HUES48 (cell line): ENCODE data around the gene TASOR2.

ENCODE experiments used
- H3K27ac ChIP-seq: one replicate; pipeline ENCODE4 v1.7.0; 2013; ENCODE audit warnings: low read depth, low read length, inconsistent platforms
- H3K27me3 ChIP-seq: 2 replicates; pipeline ENCODE4 v1.6.1; 2013; ENCODE audit warnings: mild to moderate bottlenecking, low read length; ENCODE audit not compliant: control insufficient read depth, insufficient read depth
- H3K36me3 ChIP-seq: 2 replicates; pipeline ENCODE4 v1.6.1; 2013; ENCODE audit warnings: low read length; ENCODE audit not compliant: control insufficient read depth, insufficient read depth
- H3K4me1 ChIP-seq: 2 replicates; pipeline ENCODE4 v1.6.1; 2013; ENCODE audit warnings: mild to moderate bottlenecking, low read length; ENCODE audit not compliant: control insufficient read depth, insufficient read depth
- H3K4me3 ChIP-seq: 2 replicates; pipeline ENCODE4 v1.5.1; 2013; ENCODE audit warnings: mild to moderate bottlenecking, low read depth, low read length
- H3K9ac ChIP-seq: 2 replicates; pipeline ENCODE4 v1.6.1; 2013; ENCODE audit warnings: mild to moderate bottlenecking, low read depth, low read length, moderate library complexity
- H3K9me3 ChIP-seq: 2 replicates; pipeline ENCODE4 v1.6.1; 2013; ENCODE audit warnings: low read length; ENCODE audit not compliant: control insufficient read depth, insufficient read depth

The TASOR2 gene, protein sequence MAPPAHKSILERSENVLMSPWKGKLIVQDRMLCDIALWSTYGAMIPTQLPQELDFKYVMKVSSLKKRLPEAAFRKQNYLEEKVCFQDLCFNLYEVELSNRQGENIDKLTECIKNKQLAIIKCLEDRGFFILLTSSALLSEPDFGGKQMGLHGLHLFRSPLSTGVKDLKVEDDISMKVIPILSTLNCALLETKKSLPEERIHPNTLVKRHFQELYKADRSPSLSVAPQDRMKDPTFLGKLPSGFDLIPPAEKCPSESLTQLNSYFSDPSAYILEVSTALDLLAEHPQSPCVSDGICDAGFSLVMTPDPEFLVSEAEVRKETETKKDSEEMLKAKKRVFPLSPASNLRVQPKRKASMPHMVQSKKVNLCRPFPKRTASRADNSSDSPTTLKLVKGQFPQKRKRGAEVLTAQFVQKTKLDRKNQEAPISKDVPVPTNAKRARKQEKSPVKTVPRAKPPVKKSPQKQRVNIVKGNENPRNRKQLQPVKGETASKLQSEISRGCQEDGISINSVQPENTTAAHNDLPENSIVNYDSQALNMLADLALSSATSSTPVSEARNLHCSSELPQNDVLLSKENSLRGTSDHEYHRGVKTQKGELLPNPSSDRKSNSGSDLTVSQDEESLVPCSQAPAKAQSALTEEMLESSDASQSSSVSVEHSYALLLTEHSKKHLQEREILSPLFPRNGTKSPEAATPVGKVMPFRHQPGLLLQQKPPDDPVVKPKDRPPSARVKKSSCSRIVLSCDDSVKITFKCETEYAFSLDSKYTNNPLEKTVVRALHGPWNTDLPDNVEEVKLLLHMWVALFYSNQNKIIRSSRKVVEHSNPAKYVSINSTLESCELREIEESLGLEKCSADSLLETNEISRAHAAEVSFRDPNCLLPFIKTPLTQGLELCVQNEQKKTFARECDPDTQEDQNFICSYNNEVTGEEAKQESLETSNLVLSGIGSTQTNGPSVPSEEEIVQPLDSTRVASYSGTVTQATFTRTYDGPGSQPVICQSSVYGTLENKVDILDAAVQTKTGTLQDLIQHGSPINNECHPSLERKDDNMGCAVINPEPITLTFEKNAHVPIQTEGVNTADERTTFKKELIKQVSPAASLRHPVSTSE (N-terminal part only)

DNA sequence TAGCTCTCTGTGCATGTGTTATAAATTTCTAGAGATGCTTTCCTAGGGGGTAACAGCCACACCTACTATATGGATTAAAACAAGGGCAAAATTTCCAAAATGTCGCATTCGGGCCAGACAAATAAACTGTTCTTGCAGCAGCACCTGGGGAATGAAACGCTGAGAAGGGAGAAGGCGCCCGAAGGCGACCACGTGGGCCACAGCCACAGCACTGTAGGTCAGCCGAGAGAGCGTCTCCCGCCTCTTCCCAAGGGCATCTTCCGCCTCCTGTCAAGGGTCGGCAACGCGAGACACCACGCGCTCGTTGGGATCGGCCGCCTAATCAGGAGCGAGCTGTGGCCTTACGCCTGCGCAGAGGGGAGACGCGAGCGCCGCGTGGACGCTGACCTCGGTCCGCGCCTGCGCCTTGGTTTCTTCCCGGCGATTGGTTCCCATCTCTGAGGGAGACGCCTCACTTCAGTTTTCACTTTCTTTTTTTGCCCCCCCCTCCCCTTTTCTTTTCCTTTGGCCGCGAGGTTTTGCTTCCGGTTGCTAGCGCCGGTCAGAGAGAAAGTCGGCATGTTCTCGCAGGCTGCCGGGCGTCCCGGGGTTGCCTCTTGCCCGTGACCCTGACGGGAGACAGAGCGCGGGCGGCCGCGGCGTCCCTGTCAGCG is at the start of gene TASOR2:
Gene TASOR2, plus strand, starts transcription at position 521 of the 653 bp plus-strand sequence. CDS start 35,805 bp downstream, outside the sequence.
- no peaks in the 10 kb centered on the region for H3K36me3 ChIP-seq
- H3K27me3 ChIP-seq, result peaks cover 22% of the 10 kb centered on the region
- peak within 1 kb of the TSS; percentile 72 for H3K4me3 ChIP-seq
- peak within 1 kb of the TSS; percentile 63; the same call in 1 of the 2 replicates for H3K9ac ChIP-seq
- H3K9me3 ChIP-seq, result peaks cover 5% of the 10 kb centered on the region
- peaks cover 13% of the 10 kb centered on the region for H3K4me1 ChIP-seq
- H3K27ac ChIP-seq, result peak within 1 kb of the TSS; percentile 79

- H3K4me3 ChIP-seq, result no peak overlapping the region
- peaks cover 12% of the 10 kb centered on the region for H3K36me3 ChIP-seq
- no peak overlapping the region for H3K27ac ChIP-seq
- H3K4me1 ChIP-seq, result no peaks in the 10 kb centered on the region
- H3K9me3 ChIP-seq, result no peaks in the 10 kb centered on the region
- H3K9ac ChIP-seq, result no peak overlapping the region
- no peaks in the 10 kb centered on the region for H3K27me3 ChIP-seq
Observed at GRCh38 chr10:5634918-5635317, 49.7 kb upstream of the TASOR2 start.

GRCh38 chr10:5638494-5638893 is 46.1 kb upstream of the TASOR2 start:
- Histone ChIP-seq H3K27ac (no peak overlapping the region), H3K9me3 (no peaks in the 10 kb centered on the region), H3K4me1 (no peaks in the 10 kb centered on the region), H3K9ac (no peak overlapping the region), H3K27me3 (no peaks in the 10 kb centered on the region), H3K4me3 (no peak overlapping the region), H3K36me3 (peaks cover 36% of the 10 kb centered on the region)

- no peaks in the 10 kb centered on the region for H3K27me3 ChIP-seq
- no peak overlapping the region for H3K27ac ChIP-seq
- H3K36me3 ChIP-seq, result peaks cover 39% of the 10 kb centered on the region
- H3K9ac ChIP-seq, result no peak overlapping the region
- no peaks in the 10 kb centered on the region for H3K4me1 ChIP-seq
- no peaks in the 10 kb centered on the region for H3K9me3 ChIP-seq
- no peak overlapping the region for H3K4me3 ChIP-seq
Observed at GRCh38 chr10:5639066-5639465, 45.6 kb upstream of the TASOR2 start.

DNA sequence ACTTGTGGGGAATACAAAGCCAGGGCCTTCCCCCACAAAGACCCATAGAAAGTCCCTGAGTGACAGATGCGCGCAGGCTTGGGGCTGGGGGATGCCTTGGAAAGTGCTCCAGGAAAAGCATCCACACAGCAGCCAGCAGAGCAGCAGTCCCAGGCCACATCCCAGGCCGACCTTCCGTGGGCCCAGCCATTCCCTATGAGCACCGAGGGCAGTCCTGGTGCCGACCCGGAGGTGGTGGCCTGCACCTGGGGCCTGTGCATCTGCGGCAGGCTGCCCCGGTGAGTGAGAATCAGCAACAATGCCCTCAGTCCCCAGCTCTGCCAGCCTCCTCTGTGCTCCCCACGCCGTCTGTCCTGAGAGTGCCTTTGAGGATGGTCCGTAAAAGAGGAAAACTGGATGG is 44.6 kb upstream of the TASOR2 start:
- no peaks in the 10 kb centered on the region for H3K27me3 ChIP-seq
- H3K4me1 ChIP-seq, result no peaks in the 10 kb centered on the region
- H3K36me3 ChIP-seq, result peaks cover 42% of the 10 kb centered on the region
- H3K27ac ChIP-seq, result no peak overlapping the region
- H3K9ac ChIP-seq, result no peak overlapping the region
- H3K9me3 ChIP-seq, result no peaks in the 10 kb centered on the region
- H3K4me3 ChIP-seq, result no peak overlapping the region

GRCh38 chr10:5640501-5640900 is 44.1 kb upstream of the TASOR2 start:
- Histone ChIP-seq H3K27me3 (no peaks in the 10 kb centered on the region), H3K4me1 (no peaks in the 10 kb centered on the region), H3K27ac (no peak overlapping the region), H3K36me3 (peaks cover 42% of the 10 kb centered on the region), H3K9me3 (no peaks in the 10 kb centered on the region), H3K4me3 (no peak overlapping the region), H3K9ac (no peak overlapping the region)

DNA sequence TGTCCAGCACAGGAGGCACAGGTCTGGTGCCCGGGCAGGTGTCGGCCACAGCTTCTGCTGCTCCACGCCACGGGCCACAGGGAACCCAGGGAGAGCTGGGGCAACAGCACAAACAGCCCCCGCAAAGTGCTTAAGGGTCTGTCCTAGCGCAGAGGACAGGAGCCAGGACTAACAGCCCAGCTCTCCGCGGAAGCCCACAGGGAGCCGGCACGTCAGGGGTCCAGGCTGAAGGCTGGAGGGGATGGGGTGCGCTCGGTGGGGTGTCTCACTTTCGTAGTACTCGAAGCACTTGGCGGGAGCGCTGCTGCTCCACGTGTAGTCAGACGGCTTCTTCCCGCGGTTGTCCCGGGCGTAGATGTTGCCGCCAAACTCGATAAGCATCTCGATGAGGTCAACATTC is 43.1 kb upstream of the TASOR2 start:
- Histone ChIP-seq H3K36me3 (peaks cover 42% of the 10 kb centered on the region), H3K27ac (no peak overlapping the region), H3K9me3 (no peaks in the 10 kb centered on the region), H3K4me3 (no peak overlapping the region), H3K4me1 (no peaks in the 10 kb centered on the region), H3K9ac (no peak overlapping the region), H3K27me3 (no peaks in the 10 kb centered on the region)

GRCh38 chr10:5643346-5644067 is 41.1 kb upstream of the TASOR2 start:
- Histone ChIP-seq H3K27ac (no peak overlapping the region), H3K27me3 (no peaks in the 10 kb centered on the region), H3K9ac (no peak overlapping the region), H3K36me3 (peaks cover 56% of the 10 kb centered on the region), H3K4me3 (no peak overlapping the region), H3K4me1 (no peaks in the 10 kb centered on the region), H3K9me3 (no peaks in the 10 kb centered on the region)

GRCh38 chr10:5644930-5645329 is 39.7 kb upstream of the TASOR2 start:
- Histone ChIP-seq H3K27ac (no peak overlapping the region), H3K9me3 (no peaks in the 10 kb centered on the region), H3K4me3 (no peak overlapping the region), H3K9ac (no peak overlapping the region), H3K27me3 (no peaks in the 10 kb centered on the region), H3K4me1 (no peaks in the 10 kb centered on the region), H3K36me3 (peaks cover 48% of the 10 kb centered on the region)

GRCh38 chr10:5645375-5645774 is 39.3 kb upstream of the TASOR2 start:
- no peak overlapping the region for H3K4me3 ChIP-seq
- no peak overlapping the region for H3K9ac ChIP-seq
- peaks cover 46% of the 10 kb centered on the region for H3K36me3 ChIP-seq
- H3K4me1 ChIP-seq, result no peaks in the 10 kb centered on the region
- H3K27me3 ChIP-seq, result no peaks in the 10 kb centered on the region
- H3K27ac ChIP-seq, result no peak overlapping the region
- H3K9me3 ChIP-seq, result no peaks in the 10 kb centered on the region
